Right atrium auricular region (tissue), 2 donors: ENCODE results near the gene TAS2R42. TPM values are rescaled to one million over a fixed set of nuclear protein-coding genes. Genes with fewer than 3 reads are reported as not detected.

Experiments
- DNase-seq: peaks from one replicate; pipeline ENCODE4 v3.0.0-alpha.2; 2019; ENCODE audit warnings: low spot score
- H3K27ac ChIP-seq, 2 donors: fragments of 200-600 bp; sonication (generic); 1 replicate in 1 of 2; 2 replicates in 1 of 2; pipeline ENCODE4 v1.5.1; 2016 to 2019
- H3K27me3 ChIP-seq, 2 donors: fragments of 200-600 bp; sonication (generic); one replicate each; pipeline versions ENCODE4 v1.5.1 to v1.6.0; 2017 to 2019
- H3K36me3 ChIP-seq: fragments of 200-600 bp; sonication (generic); one replicate; pipeline ENCODE4 v1.5.1; 2016
- H3K4me1 ChIP-seq, 2 donors: fragments of 200-600 bp; sonication (generic); one replicate each; pipeline versions ENCODE4 v1.5.1 to v1.6.0; 2017 to 2019
- H3K4me3 ChIP-seq, 2 donors: fragments of 200-600 bp; sonication (generic); 1 replicate in 1 of 2; 2 replicates in 1 of 2; pipeline ENCODE4 v1.5.1; 2017 to 2019; ENCODE audit warnings: mild to moderate bottlenecking in 1 of 2, moderate library complexity in 1 of 2
- H3K9me3 ChIP-seq, 2 donors: fragments of 200-600 bp; sonication (generic); one replicate each; pipeline ENCODE4 v1.5.1; 2019
- total RNA-seq, 2 donors: library from RNA; depleted of rRNA; stranded (reverse); fragments of >200 nt; gene quantifications; one replicate each; pipeline ENCODE4 v1.1.0, GENCODE V29; 2016
- TF ChIP-seq, protein P1 (sequence below), 2 donors: fragments of 200-600 bp; sonication (generic); IDR thresholded peaks; one replicate each; pipeline ENCODE4 v1.5.1; 2019; ENCODE audit warnings: antibody characterized with exemption in 2 of 2

TAS2R42 gene
- total RNA-seq, 2 donors from 2014 or later = not detected

DNA sequence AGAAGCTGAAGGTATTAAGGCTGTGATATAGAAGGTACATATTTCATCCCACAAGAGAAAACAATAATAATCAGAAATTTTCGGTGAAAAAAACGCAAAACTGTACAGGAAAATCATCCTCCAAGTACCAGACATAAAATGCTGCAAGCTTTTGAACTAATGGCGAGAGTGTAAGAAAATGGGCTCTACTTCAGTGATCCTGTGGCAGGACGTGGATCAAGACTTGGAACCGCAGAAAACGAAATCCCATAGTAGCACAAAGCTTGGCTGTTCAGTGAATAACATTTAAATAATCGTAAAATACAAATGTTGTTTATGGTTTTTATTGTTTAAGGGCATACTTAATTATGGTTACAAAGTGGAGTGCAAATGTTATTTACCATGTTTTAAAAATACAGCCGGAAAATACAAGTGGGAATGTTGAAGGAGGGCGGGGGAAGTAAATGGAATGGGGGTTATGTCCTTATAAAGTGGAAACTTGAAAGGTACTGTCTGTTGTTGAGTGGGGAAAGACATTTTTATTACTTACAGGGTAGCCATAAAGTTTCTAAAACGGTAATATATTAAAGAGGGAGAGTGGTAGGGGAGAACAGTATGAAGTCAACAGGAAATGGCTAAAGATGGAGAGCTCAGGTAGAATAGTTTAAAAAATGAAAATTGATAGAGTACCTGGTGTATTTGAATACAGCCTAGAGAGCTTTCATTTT, 14.6 kb downstream of the TAS2R42 start:
- Histone ChIP-seq H3K9me3 (no peaks in the 10 kb centered on the region), H3K4me3 (peak overlapping the region; percentile 95 to 99), H3K36me3 (no peaks in the 10 kb centered on the region), H3K27ac (peak overlapping the region; percentile 98 to 100), H3K4me1 (peaks cover 0 to 35% of the 10 kb centered on the region in 2 donors), H3K27me3 (no peaks in the 10 kb centered on the region)
- TF ChIP-seq, protein P1, sequence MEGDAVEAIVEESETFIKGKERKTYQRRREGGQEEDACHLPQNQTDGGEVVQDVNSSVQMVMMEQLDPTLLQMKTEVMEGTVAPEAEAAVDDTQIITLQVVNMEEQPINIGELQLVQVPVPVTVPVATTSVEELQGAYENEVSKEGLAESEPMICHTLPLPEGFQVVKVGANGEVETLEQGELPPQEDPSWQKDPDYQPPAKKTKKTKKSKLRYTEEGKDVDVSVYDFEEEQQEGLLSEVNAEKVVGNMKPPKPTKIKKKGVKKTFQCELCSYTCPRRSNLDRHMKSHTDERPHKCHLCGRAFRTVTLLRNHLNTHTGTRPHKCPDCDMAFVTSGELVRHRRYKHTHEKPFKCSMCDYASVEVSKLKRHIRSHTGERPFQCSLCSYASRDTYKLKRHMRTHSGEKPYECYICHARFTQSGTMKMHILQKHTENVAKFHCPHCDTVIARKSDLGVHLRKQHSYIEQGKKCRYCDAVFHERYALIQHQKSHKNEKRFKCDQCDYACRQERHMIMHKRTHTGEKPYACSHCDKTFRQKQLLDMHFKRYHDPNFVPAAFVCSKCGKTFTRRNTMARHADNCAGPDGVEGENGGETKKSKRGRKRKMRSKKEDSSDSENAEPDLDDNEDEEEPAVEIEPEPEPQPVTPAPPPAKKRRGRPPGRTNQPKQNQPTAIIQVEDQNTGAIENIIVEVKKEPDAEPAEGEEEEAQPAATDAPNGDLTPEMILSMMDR (IDR thresholded peaks at IDR 0.05) = no peak
- DNase-seq = no peak

DNA sequence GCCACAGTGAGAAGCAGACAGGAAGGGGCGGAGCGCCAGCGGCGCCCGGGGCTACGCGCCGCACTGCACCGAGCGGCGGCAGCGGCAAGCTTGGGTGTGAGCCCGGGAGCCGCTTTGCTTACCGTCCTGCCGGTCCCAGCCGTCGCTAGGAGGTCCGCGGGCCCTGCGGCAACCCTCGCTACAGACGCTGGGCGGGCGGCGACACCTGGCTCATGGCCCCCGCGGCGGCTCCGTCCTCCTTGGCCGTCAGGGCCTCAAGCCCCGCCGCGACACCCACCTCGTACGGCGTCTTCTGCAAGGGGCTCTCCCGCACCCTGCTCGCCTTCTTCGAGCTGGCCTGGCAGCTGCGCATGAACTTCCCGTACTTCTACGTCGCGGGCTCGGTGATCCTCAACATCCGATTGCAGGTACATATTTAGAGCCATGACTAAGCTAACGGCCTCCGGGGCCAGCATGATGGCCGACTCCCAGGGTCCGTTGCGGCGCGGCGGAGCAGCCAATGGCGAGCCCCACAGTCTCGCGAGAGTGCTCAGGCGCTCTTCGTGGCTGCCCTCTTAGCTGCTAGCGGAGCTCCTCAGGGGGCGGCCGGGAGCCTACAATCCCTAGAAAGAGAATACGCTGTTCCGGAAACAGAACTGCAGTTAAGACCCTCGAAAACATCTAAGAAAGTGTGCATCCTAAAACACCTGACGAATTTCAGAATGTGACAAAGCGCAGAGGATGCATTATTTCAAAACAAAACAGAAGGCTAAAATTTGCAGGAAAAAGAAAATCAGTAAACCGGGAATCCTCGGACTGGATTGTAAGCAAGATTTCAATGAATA, 15.4 kb downstream of the TAS2R42 start, which contains the start of gene SMIM10L1:
Gene SMIM10L1 (plus strand): TSS at position 50 of the 824 bp plus-strand sequence. CDS start 163 bp downstream, at position 213.
- peak within 1 kb of the TSS; percentile 95 to 99 for H3K4me3 ChIP-seq
- H3K9me3 ChIP-seq = no peaks in the 10 kb centered on the region
- no peaks in the 10 kb centered on the region for H3K27me3 ChIP-seq
- TF ChIP-seq, protein P1 (IDR thresholded peaks at IDR 0.05) = peak in 1 of 2 donors; percentile 18
- H3K36me3 ChIP-seq = no peaks in the 10 kb centered on the region
- peaks cover 0 to 35% of the 10 kb centered on the region in 2 donors for H3K4me1 ChIP-seq
- peak within 1 kb of the TSS; percentile 98 to 100 for H3K27ac ChIP-seq
- DNase-seq = peak; percentile 93

DNA sequence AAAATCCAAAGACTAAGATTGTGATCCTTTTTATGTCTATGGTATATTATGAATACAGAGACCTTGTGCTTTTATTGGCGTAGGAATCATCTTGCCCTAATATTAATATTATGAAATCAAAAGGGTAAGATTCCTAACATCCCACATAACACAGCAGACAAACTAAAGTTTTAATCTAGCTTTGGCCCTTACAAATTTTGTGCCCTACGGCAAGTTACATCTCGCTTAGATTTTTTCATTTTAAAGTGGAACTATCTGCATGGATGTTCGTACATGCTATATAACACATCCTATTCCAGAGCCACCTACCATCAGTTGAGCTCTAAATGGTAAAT, 16.0 kb downstream of the TAS2R42 start:
- peak overlapping the region; percentile 98 to 100 for H3K27ac ChIP-seq
- H3K4me3 ChIP-seq = peak overlapping the region; percentile 95 to 99
- peaks cover 0 to 35% of the 10 kb centered on the region in 2 donors for H3K4me1 ChIP-seq
- no peaks in the 10 kb centered on the region for H3K36me3 ChIP-seq
- H3K9me3 ChIP-seq = no peaks in the 10 kb centered on the region
- no peaks in the 10 kb centered on the region for H3K27me3 ChIP-seq
- TF ChIP-seq, protein P1 (IDR thresholded peaks at IDR 0.05) = no peak
- no peak for DNase-seq

DNA sequence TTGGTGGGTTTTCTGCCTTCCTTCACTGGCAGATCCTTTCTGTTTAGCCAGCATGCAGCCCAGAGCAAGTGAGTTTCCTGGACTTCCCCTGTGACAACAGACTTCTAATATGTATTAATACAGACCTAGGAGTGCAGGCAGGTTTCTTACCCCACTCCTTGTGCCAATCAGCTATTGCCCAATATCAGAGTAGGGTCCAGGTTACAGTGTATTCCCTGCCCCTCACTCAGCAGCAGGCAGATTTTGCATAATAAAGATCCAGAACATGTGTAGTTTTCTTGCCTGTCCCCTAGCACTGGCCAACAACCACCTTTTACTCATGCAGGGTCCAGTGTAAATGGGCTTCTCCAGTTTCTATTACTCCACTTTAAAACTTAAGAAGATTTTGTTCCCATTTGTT, 20.4 kb downstream of the TAS2R42 start:
- Histone ChIP-seq H3K36me3 (no peaks in the 10 kb centered on the region), H3K4me3 (no peak overlapping the region), H3K4me1 (peaks cover 0 to 26% of the 10 kb centered on the region in 2 donors), H3K27me3 (no peaks in the 10 kb centered on the region), H3K27ac (no peak overlapping the region), H3K9me3 (no peaks in the 10 kb centered on the region)
- TF ChIP-seq, protein P1 (IDR thresholded peaks at IDR 0.05) = no peak
- DNase-seq = no peak

DNA sequence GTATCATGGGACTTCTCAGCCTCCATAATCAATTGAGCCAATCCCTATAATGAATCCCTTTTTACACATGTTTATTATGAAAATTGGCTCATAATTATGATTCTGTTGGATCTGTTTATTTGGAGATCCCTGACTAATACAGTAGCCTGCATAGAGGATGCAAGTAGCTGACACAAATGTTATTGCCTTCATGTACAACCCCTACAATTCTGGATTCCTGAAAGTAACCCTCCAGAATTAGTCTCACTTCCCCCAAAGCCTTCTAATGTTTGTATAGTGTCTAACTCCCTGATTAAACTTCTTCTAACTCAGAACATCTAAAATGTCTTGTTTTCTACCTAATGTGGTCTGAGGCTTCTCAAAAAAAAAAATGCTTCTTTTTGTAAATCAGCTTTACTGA, 22.4 kb downstream of the TAS2R42 start:
- Histone ChIP-seq H3K4me3 (no peak overlapping the region), H3K27ac (no peak overlapping the region), H3K9me3 (no peaks in the 10 kb centered on the region), H3K4me1 (peaks cover 0 to 12% of the 10 kb centered on the region in 2 donors), H3K36me3 (no peaks in the 10 kb centered on the region), H3K27me3 (no peaks in the 10 kb centered on the region)
- no peak for DNase-seq
- TF ChIP-seq, protein P1 (IDR thresholded peaks at IDR 0.05) = no peak
